H9 (cell line): ENCODE data around the gene CALHM1. TPM values are rescaled to one million over a fixed set of nuclear protein-coding genes. Genes with fewer than 3 reads are reported as not detected.
A peak's percentile ranks its signal among the peaks of the same experiment; 100 is the strongest.

Experiments used
- DNase-seq: peaks from one replicate; pipeline ENCODE4 v3.0.0-alpha.2; 2017
- H2AFZ ChIP-seq: one replicate; pipeline ENCODE4 v1.6.1; 2013; ENCODE audit warnings: mild to moderate bottlenecking, low read length, control low read depth, moderate library complexity
- H2AK5ac ChIP-seq: 2 replicates; pipeline ENCODE4 v1.6.1; 2013; ENCODE audit warnings: low read length, control low read depth, mixed read lengths; ENCODE audit not compliant: insufficient read length
- H2BK120ac ChIP-seq: one replicate; pipeline ENCODE4 v1.6.1; 2013; ENCODE audit warnings: low read depth, mild to moderate bottlenecking, low read length, control low read depth, inconsistent platforms; ENCODE audit not compliant: poor library complexity, severe bottlenecking
- H2BK12ac ChIP-seq: 2 replicates; pipeline ENCODE4 v1.6.1; 2013; ENCODE audit warnings: low read length, control low read depth, mixed read lengths, low read depth; ENCODE audit not compliant: insufficient read length
- H2BK15ac ChIP-seq: 2 replicates; pipeline ENCODE4 v1.6.1; 2013; ENCODE audit warnings: low read depth, low read length, control low read depth
- H2BK20ac ChIP-seq: one replicate; pipeline ENCODE4 v1.6.1; 2013; ENCODE audit warnings: low read depth, mild to moderate bottlenecking, low read length, control low read depth, inconsistent platforms; ENCODE audit not compliant: poor library complexity, severe bottlenecking
- H2BK5ac ChIP-seq: 2 replicates; pipeline ENCODE4 v1.6.1; 2013; ENCODE audit warnings: low read length, control low read depth, mixed read lengths; ENCODE audit not compliant: insufficient read length
- H3K14ac ChIP-seq: 2 replicates; pipeline ENCODE4 v1.6.1; 2013; ENCODE audit warnings: low read length, control low read depth; ENCODE audit not compliant: insufficient read depth
- H3K18ac ChIP-seq: 2 replicates; pipeline ENCODE4 v1.6.1; 2013; ENCODE audit warnings: low read depth, mild to moderate bottlenecking, mixed read lengths, low read length, control low read depth; ENCODE audit not compliant: insufficient read length
- H3K23ac ChIP-seq: 2 replicates; pipeline ENCODE4 v1.6.1; 2013; ENCODE audit warnings: low read length, control low read depth, mixed read lengths, low read depth; ENCODE audit not compliant: insufficient read length
- H3K23me2 ChIP-seq: 2 replicates; pipeline ENCODE4 v1.6.1; 2013; ENCODE audit warnings: low read depth, mild to moderate bottlenecking, mixed read lengths, low read length, control low read depth; ENCODE audit not compliant: insufficient read length, poor library complexity, severe bottlenecking
- H3K27ac ChIP-seq: 2 replicates; pipeline ENCODE4 v1.5.1; 2013; ENCODE audit warnings: low read length, control low read depth, mixed read lengths, low read depth; ENCODE audit not compliant: insufficient read length
- H3K27me3 ChIP-seq: 2 replicates; pipeline ENCODE4 v1.6.1; 2013; ENCODE audit warnings: low read length, control low read depth, inconsistent platforms; ENCODE audit not compliant: insufficient read depth
- H3K4ac ChIP-seq: 2 replicates; pipeline ENCODE4 v1.6.1; 2013; ENCODE audit warnings: low read depth, mild to moderate bottlenecking, control low read depth, inconsistent platforms, low read length, moderate library complexity
- H3K4me1 ChIP-seq: 2 replicates; pipeline ENCODE4 v1.6.1; 2013; ENCODE audit warnings: low read length, control low read depth, inconsistent platforms; ENCODE audit not compliant: insufficient read depth
- H3K4me2 ChIP-seq: 2 replicates; pipeline ENCODE4 v1.6.1; 2013; ENCODE audit warnings: low read length, control low read depth, mixed read lengths; ENCODE audit not compliant: insufficient read length, insufficient read depth
- H3K56ac ChIP-seq: 2 replicates; pipeline ENCODE4 v1.6.1; 2013; ENCODE audit warnings: low read depth, mild to moderate bottlenecking, mixed read lengths, low read length, control low read depth; ENCODE audit not compliant: insufficient read length
- H3K79me1 ChIP-seq: 2 replicates; pipeline ENCODE4 v1.6.1; 2013; ENCODE audit warnings: low read depth, mild to moderate bottlenecking, moderate library complexity, low read length, control low read depth, inconsistent platforms; ENCODE audit not compliant: insufficient read depth, poor library complexity, severe bottlenecking
- H3K79me2 ChIP-seq: 2 replicates; pipeline ENCODE4 v1.6.1; 2013; ENCODE audit warnings: low read length, control low read depth, inconsistent platforms; ENCODE audit not compliant: insufficient read depth
- H3K9ac ChIP-seq: 2 replicates; pipeline ENCODE4 v1.6.1; 2013; ENCODE audit warnings: low read length, control low read depth, mixed read lengths; ENCODE audit not compliant: insufficient read length; ENCODE audit errors: extremely low read depth
- H3K9me3 ChIP-seq: one replicate; pipeline ENCODE4 v1.6.1; 2013; ENCODE audit warnings: low read depth, low read length, inconsistent platforms; ENCODE audit not compliant: control insufficient read depth
- H3T11ph ChIP-seq: one replicate; pipeline ENCODE4 v1.6.1; 2013; ENCODE audit warnings: mild to moderate bottlenecking, low read length, control low read depth, inconsistent platforms
- H4K20me1 ChIP-seq: one replicate; pipeline ENCODE4 v1.6.1; 2013; ENCODE audit not compliant: control insufficient read depth, insufficient read length, insufficient read depth
- H4K5ac ChIP-seq: 2 replicates; pipeline ENCODE4 v1.6.1; 2013; ENCODE audit warnings: low read depth, mild to moderate bottlenecking, mixed read lengths, low read length, control low read depth; ENCODE audit not compliant: insufficient read length
- H4K8ac ChIP-seq: replicated peaks from 2 replicates; pipeline ENCODE4 v1.6.1; 2013; ENCODE audit warnings: low read length, control low read depth, mixed read lengths, low read depth; ENCODE audit not compliant: insufficient read length
- H4K91ac ChIP-seq: 2 replicates; pipeline ENCODE4 v1.6.1; 2013; ENCODE audit warnings: low read depth, mild to moderate bottlenecking, moderate library complexity, mixed read lengths, low read length, control low read depth; ENCODE audit not compliant: insufficient read length
- H3K27ac Mint-ChIP-seq, 3 experiments: 2 replicates in 2 of 3; 3 replicates in 1 of 3; pipeline ENCODE4 v1.8.0; 2020 to 2021; ENCODE audit warnings: mixed read lengths in 3 of 3, mild to moderate bottlenecking in 1 of 3, moderate library complexity in 1 of 3
- H3K27me3 Mint-ChIP-seq: 2 replicates; pipeline ENCODE4 v1.8.0; 2021; ENCODE audit warnings: low read depth, mild to moderate bottlenecking, moderate library complexity, mixed read lengths
- H3K36me3 Mint-ChIP-seq, 3 experiments: 2 replicates in 2 of 3; 3 replicates in 1 of 3; pipeline ENCODE4 v1.8.0; 2020 to 2021; ENCODE audit warnings: low read depth in 3 of 3, mixed read lengths in 3 of 3; ENCODE audit not compliant: insufficient read depth in 1 of 3
- H3K4me1 Mint-ChIP-seq, 2 experiments: 2 replicates each; pipeline ENCODE4 v1.8.0; 2020; ENCODE audit warnings: mixed read lengths in 2 of 2
- H3K4me3 Mint-ChIP-seq, 2 experiments: 2 replicates in 1 of 2; 3 replicates in 1 of 2; pipeline ENCODE4 v1.8.0; 2020 to 2021; ENCODE audit warnings: mild to moderate bottlenecking in 2 of 2, mixed read lengths in 2 of 2, moderate library complexity in 1 of 2
- H3K9me3 Mint-ChIP-seq, 2 experiments: 2 replicates in 1 of 2; 3 replicates in 1 of 2; pipeline ENCODE4 v1.8.0; 2020; ENCODE audit warnings: mild to moderate bottlenecking in 2 of 2, mixed read lengths in 2 of 2, moderate library complexity in 1 of 2
- CTCF ChIP-seq: fragments of 200-600 bp; sonication (generic); conservative IDR thresholded peaks from 3 replicates; pipeline ENCODE4 v1.8.0; 2021; ENCODE audit warnings: antibody characterized with exemption, mild to moderate bottlenecking
- WGBS: extraction: QIAGEN DNeasy Blood & Tissue Kit; methylation state at CpG from one replicate; pipeline ENCODE4 v1.1.7; 2013; ENCODE audit warnings: missing lambda C conversion rate, low lambda C conversion rate, mixed read lengths; ENCODE audit not compliant: insufficient read length; ENCODE audit errors: extremely low coverage; 5-methylcytosine and 5-hydroxymethylcytosine counted together
- total RNA-seq: library from RNA; stranded (reverse); gene quantifications from 2 replicates; pipeline ENCODE4 v1.2.1, GENCODE V29; 2021

The CALHM1 gene
- total RNA-seq, 1 experiment from 2014 or later = 0.13 TPM

GRCh38 chr10:103455235-103455634 lies 3.5 kb downstream of the CALHM1 start:
- no peak overlapping the region for H2BK12ac ChIP-seq
- no peak overlapping the region for H4K8ac ChIP-seq
- no peaks in the 10 kb centered on the region for H3K79me2 ChIP-seq
- no peak for TF ChIP-seq CTCF
- Mint-ChIP-seq H3K36me3 (0 out of 7 replicates have a peak, but pooled peaks cover 0 to 2% (median 0%) of the 10 kb centered on the region in 3 experiments), H3K9me3 (no peaks in the 10 kb centered on the region), H3K4me3 (no peak overlapping the region), H3K4me1 (peaks cover 8 to 19% of the 10 kb centered on the region in 2 experiments), H3K27me3 (no peaks in the 10 kb centered on the region; the same call in 1 of the 2 replicates), H3K27ac (no peak overlapping the region)
- H3K27ac ChIP-seq = no peak overlapping the region
- H2BK120ac ChIP-seq = no peak overlapping the region
- H3K27me3 ChIP-seq = no peaks in the 10 kb centered on the region
- no peaks in the 10 kb centered on the region; the same call in 1 of the 2 replicates for H3K4me1 ChIP-seq
- no peaks in the 10 kb centered on the region for H4K20me1 ChIP-seq
- no peaks in the 10 kb centered on the region for H3K9me3 ChIP-seq
- no peak overlapping the region for H3T11ph ChIP-seq
- peak; percentile 23 for DNase-seq
- no peak overlapping the region for H2AK5ac ChIP-seq
- H3K23me2 ChIP-seq = no peaks in the 10 kb centered on the region
- WGBS = no CpG with 5 or more reads among the region's 25 CpGs
- H3K9ac ChIP-seq = no peak overlapping the region
- H3K56ac ChIP-seq = no peak overlapping the region
- no peak overlapping the region for H2BK15ac ChIP-seq
- H3K4ac ChIP-seq = no peak overlapping the region
- H3K4me2 ChIP-seq = no peak overlapping the region
- no peak overlapping the region for H3K14ac ChIP-seq
- no peak overlapping the region for H2BK20ac ChIP-seq
- H3K23ac ChIP-seq = no peak overlapping the region
- no peak overlapping the region for H2BK5ac ChIP-seq
- no peaks in the 10 kb centered on the region for H3K79me1 ChIP-seq
- no peak overlapping the region for H4K5ac ChIP-seq
- H3K18ac ChIP-seq = no peak overlapping the region
- no peak overlapping the region for H4K91ac ChIP-seq
- H2AFZ ChIP-seq = no peak overlapping the region
